IMR-90 (cell line): ENCODE results near the gene HNRNPLL. TPM values are rescaled to one million over a fixed set of nuclear protein-coding genes. Genes with fewer than 3 reads are reported as not detected.

Experiments used
- ATAC-seq: fragments of 200-7000 bp; cut with Tn5 transposase; 2 replicates; pipeline ENCODE4 v1.9.1; 2020; ENCODE audit warnings: low read depth, mild to moderate bottlenecking, moderate library complexity
- BruUV-seq: library from RNA; stranded (reverse); fragments of 400-500 nt; replicated peaks from 2 replicates; lab custom pipeline; 2021; lab: Mats Ljungman, UMichigan
- CTCF ChIA-PET: fragments of 300-600 bp; formaldehyde crosslinking; extraction: SDS; loops from one replicate; lab custom pipeline; 2021; ENCODE audit warnings: antibody characterized with exemption; lab: Yijun Ruan, JAX
- POLR2A ChIA-PET: fragments of 300-600 bp; sonication (Branson Sonifier 250); formaldehyde crosslinking; loops from one replicate; lab custom pipeline; 2022; ENCODE audit warnings: antibody characterized with exemption; ENCODE audit not compliant: unreplicated experiment; lab: Charles Lee
- DNase-seq: peaks from one replicate; pipeline ENCODE4 v3.0.0; 2013
- H2AFZ ChIP-seq: replicated peaks from 2 replicates; pipeline ENCODE3; 2013; ENCODE audit warnings: low read length, mild to moderate bottlenecking; ENCODE audit not compliant: poor library complexity
- H2AK5ac ChIP-seq: 2 replicates; pipeline ENCODE4 v1.6.1; 2013; ENCODE audit warnings: low read depth, low read length, inconsistent platforms
- H2AK9ac ChIP-seq: replicated peaks from 2 replicates; pipeline ENCODE3; 2013; ENCODE audit warnings: mild to moderate bottlenecking, low read depth, low read length, moderate library complexity; ENCODE audit not compliant: poor library complexity
- H2BK120ac ChIP-seq: 2 replicates; pipeline ENCODE4 v1.6.1; 2013; ENCODE audit warnings: low read depth, low read length, inconsistent platforms
- H2BK15ac ChIP-seq: 3 replicates; pipeline ENCODE4 v1.6.1; 2013; ENCODE audit warnings: low read depth, low read length, inconsistent platforms
- H2BK20ac ChIP-seq: 2 replicates; pipeline ENCODE4 v1.6.1; 2013; ENCODE audit warnings: low read depth, mild to moderate bottlenecking, inconsistent platforms, low read length, moderate library complexity
- H2BK5ac ChIP-seq: 2 replicates; pipeline ENCODE4 v1.6.1; 2013; ENCODE audit warnings: mild to moderate bottlenecking, low read depth, low read length, inconsistent platforms; ENCODE audit not compliant: poor library complexity, severe bottlenecking
- H3K14ac ChIP-seq: replicated peaks from 2 replicates; pipeline ENCODE4 v1.6.1; 2013; ENCODE audit warnings: low read depth, low read length, inconsistent platforms
- H3K18ac ChIP-seq: 2 replicates; pipeline ENCODE4 v1.6.1; 2013; ENCODE audit warnings: low read depth, low read length, control low read depth
- H3K23ac ChIP-seq: 2 replicates; pipeline ENCODE4 v1.6.1; 2013; ENCODE audit warnings: low read depth, low read length, inconsistent platforms
- H3K27ac ChIP-seq: 2 replicates; pipeline ENCODE4 v1.5.1; 2013; ENCODE audit warnings: mild to moderate bottlenecking, control low read depth, low read length; ENCODE audit not compliant: insufficient read depth
- H3K27me3 ChIP-seq: 2 replicates; pipeline ENCODE4 v1.6.1; 2013; ENCODE audit warnings: low read length; ENCODE audit not compliant: control insufficient read depth, insufficient read depth
- H3K36me3 ChIP-seq: 2 replicates; pipeline ENCODE4 v1.6.1; 2013; ENCODE audit warnings: low read length, mixed read lengths; ENCODE audit not compliant: control insufficient read depth, insufficient read depth
- H3K4ac ChIP-seq: 2 replicates; pipeline ENCODE4 v1.6.1; 2013; ENCODE audit warnings: low read depth, low read length, inconsistent platforms
- H3K4me1 ChIP-seq: 2 replicates; pipeline ENCODE4 v1.6.1; 2013; ENCODE audit warnings: low read length, mixed read lengths; ENCODE audit not compliant: control insufficient read depth, insufficient read depth
- H3K4me2 ChIP-seq: 2 replicates; pipeline ENCODE4 v1.6.1; 2013; ENCODE audit warnings: low read depth, mild to moderate bottlenecking, control low read depth, low read length, moderate library complexity
- H3K4me3 ChIP-seq: 2 replicates; pipeline ENCODE4 v1.5.1; 2013; ENCODE audit warnings: low read depth, mild to moderate bottlenecking, control low read depth, low read length, moderate library complexity; ENCODE audit not compliant: insufficient read depth
- H3K56ac ChIP-seq: 2 replicates; pipeline ENCODE4 v1.6.1; 2013; ENCODE audit warnings: low read length, inconsistent platforms; ENCODE audit not compliant: insufficient read depth; ENCODE audit errors: extremely low read depth
- H3K79me1 ChIP-seq, 2 experiments: 2 replicates each; pipeline ENCODE4 v1.6.1; 2013; ENCODE audit warnings: low read length in 2 of 2, inconsistent platforms in 1 of 2, low read depth in 1 of 2
- H3K9ac ChIP-seq: 2 replicates; pipeline ENCODE4 v1.6.1; 2013; ENCODE audit warnings: low read depth, low read length, control low read depth
- H3K9me1 ChIP-seq: 2 replicates; pipeline ENCODE4 v1.6.1; 2013; ENCODE audit warnings: low read length, inconsistent platforms; ENCODE audit not compliant: insufficient read depth
- H3K9me3 ChIP-seq: 2 replicates; pipeline ENCODE4 v1.6.1; 2013; ENCODE audit warnings: low read length; ENCODE audit not compliant: control insufficient read depth, insufficient read depth
- H4K20me1 ChIP-seq: 2 replicates; pipeline ENCODE4 v1.6.1; 2013; ENCODE audit warnings: low read length, inconsistent platforms; ENCODE audit not compliant: insufficient read depth
- H4K5ac ChIP-seq: 2 replicates; pipeline ENCODE4 v1.6.1; 2013; ENCODE audit warnings: mild to moderate bottlenecking, low read depth, low read length, control low read depth
- H4K8ac ChIP-seq, 2 experiments: 2 replicates each; pipeline ENCODE4 v1.6.1; 2013; ENCODE audit warnings: low read depth in 2 of 2, low read length in 2 of 2, control low read depth in 1 of 2, inconsistent platforms in 1 of 2
- H4K91ac ChIP-seq: 2 replicates; pipeline ENCODE4 v1.6.1; 2013; ENCODE audit warnings: low read depth, low read length, inconsistent platforms; ENCODE audit not compliant: insufficient read depth
- CHD1 ChIP-seq: IDR thresholded peaks from 2 replicates; pipeline ENCODE4 v1.6.1; 2012; ENCODE audit warnings: low read depth, low read length, improper control_type of control experiment
- ELK1 ChIP-seq: fragments of 150-350 bp; IDR thresholded peaks from 2 replicates; pipeline ENCODE4 v1.6.1; 2016; ENCODE audit warnings: low read depth, mild to moderate bottlenecking, low read length, moderate library complexity, borderline replicate concordance
- FOS ChIP-seq: fragments of 150-350 bp; IDR thresholded peaks from 2 replicates; pipeline ENCODE4 v1.6.1; 2016; ENCODE audit warnings: low read depth, low read length
- MAZ ChIP-seq: IDR thresholded peaks from 2 replicates; pipeline ENCODE4 v1.6.1; 2012; ENCODE audit warnings: low read depth, mild to moderate bottlenecking, low read length, improper control_type of control experiment, moderate library complexity, borderline replicate concordance
- MXI1 ChIP-seq: IDR thresholded peaks from 2 replicates; pipeline ENCODE4 v1.6.1; 2012; ENCODE audit warnings: low read depth, mild to moderate bottlenecking, low read length, moderate library complexity, borderline replicate concordance
- POLR2A ChIP-seq: IDR thresholded peaks from 2 replicates; pipeline ENCODE4 v1.6.1; 2012; ENCODE audit warnings: mild to moderate bottlenecking, low read depth, low read length
- RCOR1 ChIP-seq: IDR thresholded peaks from 2 replicates; pipeline ENCODE4 v1.6.1; 2012; ENCODE audit warnings: mild to moderate bottlenecking, low read length, improper control_type of control experiment; ENCODE audit not compliant: insufficient replicate concordance
- SMC3 ChIP-seq: fragments of 150-350 bp; IDR thresholded peaks from 2 replicates; pipeline ENCODE4 v1.6.1; 2016; ENCODE audit warnings: low read depth, mild to moderate bottlenecking, antibody characterized with exemption, low read length, moderate library complexity
- dilution Hi-C: fragments of 300-500 bp; cut with HindIII; formaldehyde crosslinking; loops from one replicate; pipeline ENCODE4 v1.14.3; 2018; ENCODE audit warnings: low sequenced_read_pairs; ENCODE audit not compliant: unreplicated experiment
- in situ Hi-C: fragments of 300-500 bp; cut with MboI; formaldehyde crosslinking; loops from 3 replicates; pipeline ENCODE4 v1.14.3; 2019; ENCODE audit warnings: low sequenced_read_pairs, inconsistent platforms, mixed read lengths
- intact Hi-C: fragments of 100-400 bp; cut with micrococcal nuclease; formaldehyde crosslinking; loops from 2 replicates; pipeline ENCODE4 v1.10.0; 2022
- polyA plus RNA-seq, 3 experiments: library from polyadenylated mRNA; depleted of rRNA; stranded (reverse); fragments of >200 nt; gene quantifications; 2 replicates each; pipeline ENCODE4 v1.2.3, GENCODE V29; 2012; ENCODE audit warnings: low replicate concordance in 1 of 3
- total RNA-seq: library from RNA; depleted of rRNA; stranded (reverse); fragments of >200 nt; gene quantifications from 2 replicates; pipeline ENCODE4 v1.2.3, GENCODE V29; 2012

Gene HNRNPLL
- total and polyA plus RNA-seq, 2 of the 4 experiments (the other 2 are of a cell fraction) = 23.7 to 53.1 TPM

GRCh38 chr2:38574278-38574677 is 28.4 kb downstream of the HNRNPLL start:
- no peak overlapping the region for H3K4me2 ChIP-seq
- H4K20me1 ChIP-seq = peaks cover 6% of the 10 kb centered on the region; the same call in 1 of the 2 replicates
- H3K9ac ChIP-seq = no peak overlapping the region
- dilution Hi-C loops = loop anchor here (25.0 kb wide), 1 partner anchor 163 kb away; no protein-coding TSS in a partner anchor
- H3K18ac ChIP-seq = no peak overlapping the region
- H3K27me3 ChIP-seq = no peaks in the 10 kb centered on the region
- H3K36me3 ChIP-seq = peaks cover 13% of the 10 kb centered on the region
- POLR2A ChIA-PET = no interaction called here
- no peak overlapping the region for H3K4ac ChIP-seq
- ATAC-seq = no peak
- no peaks in the 10 kb centered on the region for H3K9me1 ChIP-seq
- no peak overlapping the region for H2AK5ac ChIP-seq
- H4K91ac ChIP-seq = no peak overlapping the region
- TF ChIP-seq MXI1 (no peak), POLR2A (no peak), SMC3 (no peak), RCOR1 (no peak), CHD1 (no peak), FOS (no peak), ELK1 (no peak), MAZ (no peak)
- no peak overlapping the region for H2AK9ac ChIP-seq
- H2BK20ac ChIP-seq = no peak overlapping the region
- H3K14ac ChIP-seq = no peak overlapping the region
- H3K56ac ChIP-seq = no peak overlapping the region
- H2AFZ ChIP-seq = no peak overlapping the region
- H3K9me3 ChIP-seq = no peaks in the 10 kb centered on the region
- intact Hi-C loops = no loop called here
- H2BK15ac ChIP-seq = no peak overlapping the region
- no peak overlapping the region for H3K4me3 ChIP-seq
- no peak overlapping the region for H3K27ac ChIP-seq
- no peak for DNase-seq
- H3K79me1 ChIP-seq = peaks cover 29 to 35% of the 10 kb centered on the region in 2 experiments
- H4K5ac ChIP-seq = no peak overlapping the region
- no peaks in the 10 kb centered on the region; the same call in 1 of the 2 replicates for H3K4me1 ChIP-seq
- in situ Hi-C loops = no loop called here
- H4K8ac ChIP-seq = no peak overlapping the region
- no peak overlapping the region for H2BK5ac ChIP-seq
- no TSS peak for BruUV-seq
- H3K23ac ChIP-seq = no peak overlapping the region
- CTCF ChIA-PET = no interaction called here
- no peak overlapping the region for H2BK120ac ChIP-seq
